K562 (cell line): Measurements from ENCODE around the gene NSDHL. TPM values are rescaled to one million over a fixed set of nuclear protein-coding genes. Genes with fewer than 3 reads are reported as not detected.
A peak's percentile ranks its signal among the peaks of the same experiment; 100 is the strongest.

ENCODE experiments used
- ATAC-seq: fragments of 200-7000 bp; cut with Tn5 transposase; 3 replicates; pipeline ENCODE4 v1.9.1; 2020; ENCODE audit warnings: moderate library complexity
- BruUV-seq: library from RNA; stranded (reverse); fragments of 400-500 nt; replicated peaks from 2 replicates; lab custom pipeline; 2021; lab: Mats Ljungman, UMichigan
- CTCF ChIA-PET: fragments of 300-600 bp; formaldehyde crosslinking; extraction: SDS; loops from one replicate; lab custom pipeline; 2021; ENCODE audit warnings: low intra/inter-chr PET ratio; lab: Yijun Ruan, JAX
- POLR2A ChIA-PET: fragments of 300-600, 350-650 bp; sonication (Branson Sonifier 250); formaldehyde crosslinking; extraction: SDS; loops from one replicate; lab custom pipeline; 2021; ENCODE audit warnings: antibody characterized with exemption, inconsistent platforms; lab: Yijun Ruan, JAX
- DNase-seq, 4 experiments: peaks; one replicate each; pipeline versions ENCODE4 v3.0.0 to v3.0.0-alpha.2; 2011 to 2018; ENCODE audit warnings: low spot score in 3 of 4, mixed read lengths in 3 of 4; ENCODE audit errors: extremely low read depth in 1 of 4
- FAIRE-seq: peaks from 2 replicates; lab custom pipeline; 2011; peaks lifted over from hg19 to GRCh38; lab: Jason Lieb, UNC
- H2AFZ ChIP-seq: 2 replicates; pipeline ENCODE4 v1.6.0; 2011; ENCODE audit warnings: low read depth, low read length, control low read depth, inconsistent platforms
- H3K27ac ChIP-seq: fragments of 200-600 bp; 3 replicates; pipeline ENCODE4 v1.8.0; 2011; ENCODE audit warnings: low read depth, mild to moderate bottlenecking, control low read depth, inconsistent platforms, low read length, moderate library complexity, mixed read lengths; ENCODE audit errors: extremely low read depth
- H3K27me3 ChIP-seq, 2 experiments: fragments of 300-600 bp in 1 of 2; 2 replicates in 1 of 2; 3 replicates in 1 of 2; pipeline versions ENCODE4 v1.6.0 to v1.8.0; 2011; ENCODE audit warnings: inconsistent platforms in 2 of 2, low read length in 2 of 2, mild to moderate bottlenecking in 1 of 2, mixed read lengths in 1 of 2, moderate library complexity in 1 of 2; ENCODE audit not compliant: control insufficient read depth in 2 of 2, insufficient read depth in 2 of 2
- H3K36me3 ChIP-seq: fragments of 300-600 bp; 3 replicates; pipeline ENCODE4 v1.8.0; 2011; ENCODE audit warnings: mild to moderate bottlenecking, low read length, inconsistent platforms; ENCODE audit not compliant: control insufficient read depth, insufficient read depth
- H3K4me1 ChIP-seq, 2 experiments: fragments of 200-600 bp in 1 of 2; replicated peaks in 1 of 2; 2 replicates in 1 of 2; 3 replicates in 1 of 2; pipeline versions ENCODE4 v1.5.1 to v1.8.0; 2011; ENCODE audit warnings: inconsistent platforms in 2 of 2, low read length in 2 of 2, mild to moderate bottlenecking in 1 of 2, mixed read lengths in 1 of 2, moderate library complexity in 1 of 2; ENCODE audit not compliant: control insufficient read depth in 2 of 2, insufficient read depth in 2 of 2
- H3K4me2 ChIP-seq: 2 replicates; pipeline ENCODE4 v1.6.1; 2011; ENCODE audit warnings: low read length, control low read depth, inconsistent platforms, mixed read lengths; ENCODE audit not compliant: insufficient read depth
- H3K4me3 ChIP-seq: fragments of 200-600 bp; sonication (generic), shearing (Covaris generic); 2 replicates; pipeline ENCODE4 v1.5.1; 2016; ENCODE audit warnings: control low read depth, inconsistent platforms
- H3K79me2 ChIP-seq: fragments of 200-600 bp; 3 replicates; pipeline ENCODE4 v1.8.0; 2011; ENCODE audit warnings: low read length, inconsistent platforms; ENCODE audit not compliant: control insufficient read depth, insufficient read depth
- H3K9ac ChIP-seq, 2 experiments: 2 replicates each; pipeline versions ENCODE4 v1.6.0 to v1.6.1; 2011; ENCODE audit warnings: low read depth in 2 of 2, low read length in 2 of 2, control low read depth in 1 of 2, inconsistent platforms in 1 of 2, mild to moderate bottlenecking in 1 of 2, mixed read lengths in 1 of 2; ENCODE audit not compliant: insufficient read depth in 1 of 2
- H3K9me1 ChIP-seq: one replicate; pipeline ENCODE4 v1.6.0; 2011; ENCODE audit warnings: inconsistent platforms, mild to moderate bottlenecking, low read length, moderate library complexity; ENCODE audit not compliant: control insufficient read depth, insufficient read depth
- H3K9me3 ChIP-seq: replicated peaks from 2 replicates; pipeline ENCODE4 v1.5.1; 2011; ENCODE audit warnings: low read depth, low read length, inconsistent platforms; ENCODE audit not compliant: control insufficient read depth, insufficient read depth
- H4K20me1 ChIP-seq: replicated peaks from 2 replicates; pipeline ENCODE4 v1.6.1; 2011; ENCODE audit warnings: low read length, inconsistent platforms, mixed read lengths; ENCODE audit not compliant: control insufficient read depth, insufficient read depth
- CREB3L1 ChIP-seq: fragments of 450-650 bp; IDR thresholded peaks from 2 replicates; pipeline ENCODE4 v1.6.1; 2014; ENCODE audit warnings: low read depth, mild to moderate bottlenecking, moderate library complexity, borderline replicate concordance
- CTCFL ChIP-seq: IDR thresholded peaks from 2 replicates; pipeline ENCODE4 v1.6.1; 2011; ENCODE audit warnings: borderline replicate concordance, low read depth, mild to moderate bottlenecking, moderate library complexity, low read length; ENCODE audit not compliant: insufficient read depth, poor library complexity, severe bottlenecking
- HNRNPH1 ChIP-seq: fragments of 200-400 bp; formaldehyde crosslinking; optimal IDR thresholded peaks from 2 replicates; pipeline ENCODE3; 2017; ENCODE audit warnings: low read depth, mild to moderate bottlenecking, low read length, moderate library complexity
- LCOR ChIP-seq: sonication (generic); formaldehyde crosslinking; IDR thresholded peaks from 2 replicates; pipeline ENCODE4 v1.8.0; 2022; ENCODE audit warnings: mild to moderate bottlenecking, missing genetic modification reagents
- MCM7 ChIP-seq, 2 experiments: fragments of 450-650 bp; IDR thresholded peaks; 2 replicates each; pipeline ENCODE4 v1.6.1; 2016 to 2018
- NR3C1 ChIP-seq: sonication (generic); formaldehyde crosslinking; IDR thresholded peaks from 2 replicates; pipeline ENCODE4 v1.8.1; 2022; ENCODE audit warnings: missing genetic modification reagents
- RBM15 ChIP-seq: fragments of 200-400 bp; formaldehyde crosslinking; IDR thresholded peaks from 2 replicates; pipeline ENCODE4 v1.6.1; 2018; ENCODE audit warnings: mild to moderate bottlenecking, low read length, moderate library complexity; ENCODE audit not compliant: insufficient read depth
- SMAD3 ChIP-seq: fragments of 450-650 bp; formaldehyde crosslinking; conservative IDR thresholded peaks from 2 replicates; pipeline ENCODE4 v1.4.0; 2020; ENCODE audit warnings: mild to moderate bottlenecking
- TGIF2 ChIP-seq: sonication (generic); formaldehyde crosslinking; IDR thresholded peaks from 2 replicates; pipeline ENCODE4 v1.8.1; 2022; ENCODE audit warnings: mild to moderate bottlenecking, missing genetic modification reagents, moderate library complexity
- UBTF ChIP-seq, 2 experiments: IDR thresholded peaks; 2 replicates each; pipeline ENCODE4 v1.6.1; 2012; ENCODE audit warnings: improper control_type of control experiment in 2 of 2, low read depth in 2 of 2, low read length in 2 of 2, borderline replicate concordance in 1 of 2
- ZNF668 ChIP-seq: fragments of 250-450 bp; sonication (Bioruptor Pico); IDR thresholded peaks from 2 replicates; pipeline ENCODE4 v1.8.0; 2022; ENCODE audit warnings: mild to moderate bottlenecking, inconsistent platforms
- WGBS: fragments of 100-300 bp; shearing (Covaris generic); methylation state at CpG from one replicate; pipeline ENCODE4 v1.1.6; 2016; ENCODE audit warnings: low coverage, mixed read lengths; ENCODE audit not compliant: insufficient coverage; ENCODE audit errors: missing lambda C conversion rate; 5-methylcytosine and 5-hydroxymethylcytosine counted together
- in situ Hi-C: fragments of 300-500 bp; cut with MboI; formaldehyde crosslinking; loops from 4 replicates; pipeline ENCODE4 v1.15.0; 2018; ENCODE audit warnings: inconsistent platforms, mixed read lengths
- intact Hi-C: fragments of 100-400 bp; cut with micrococcal nuclease; formaldehyde crosslinking; loops from 2 replicates; pipeline ENCODE4 v1.14.2; 2022
- polyA plus RNA-seq, 8 experiments: library from polyadenylated mRNA; depleted of rRNA in 4 of 8; stranded (reverse) in 5 of 8; unstranded in 3 of 8; fragments of >200 nt; fragmentation: Nextera tagmentation in 2 of 8; fragmentation: Illumina TruSeq in 1 of 8; extraction: Ambion mirVana in 2 of 8; extraction: Trizol in 1 of 8; gene quantifications; 2 replicates each; pipeline versions ENCODE4 v1.2.1 to v1.2.3, GENCODE V29; 2011 to 2014; ENCODE audit warnings: inconsistent platforms in 1 of 8, missing spikeins in 1 of 8
- total RNA-seq, 7 experiments: library from RNA; depleted of rRNA in 6 of 7; stranded (reverse); fragments of >200 nt in 6 of 7; fragmentation: Illumina TruSeq in 2 of 7; extraction: Trizol in 2 of 7; gene quantifications; 2 replicates each; pipeline versions ENCODE4 v1.2.1 to v1.2.3, GENCODE V29; 2011 to 2021; ENCODE audit warnings: low replicate concordance in 1 of 7

Gene NSDHL
- total and polyA plus RNA-seq, 9 of the 15 experiments (the other 6 are each of a cell fraction or from before 2014, with no cell fraction given) = 22.5 to 63.4 (median 40.8) TPM

GRCh38 chrX:152908486-152908885, 77.6 kb downstream of the NSDHL start:
- intact Hi-C loops = no loop called here
- WGBS = 2% methylated on average over 12 of the region's 14 CpGs
- no peak for DNase-seq
- Histone ChIP-seq H3K27ac (no peak overlapping the region), H3K9ac (peak overlapping the region in 1 of 2 experiments; percentile 9; a peak in 1 of 4 replicates), H3K79me2 (no peaks in the 10 kb centered on the region), H3K4me2 (no peak overlapping the region), H3K9me1 (peaks cover 3% of the 10 kb centered on the region), H2AFZ (no peak overlapping the region), H3K36me3 (no peaks in the 10 kb centered on the region), H3K9me3 (no peaks in the 10 kb centered on the region), H4K20me1 (no peaks in the 10 kb centered on the region; the same call in 1 of the 2 replicates), H3K27me3 (peaks cover 6 to 51% of the 10 kb centered on the region in 2 experiments; a peak in 3 of 5 replicates), H3K4me1 (peaks cover 0 to 5% of the 10 kb centered on the region in 2 experiments; a peak in 2 of 5 replicates), H3K4me3 (no peak overlapping the region)
- CTCF ChIA-PET = no interaction called here
- ATAC-seq = no peak
- in situ Hi-C loops = no loop called here
- no TSS peak for BruUV-seq
- TF ChIP-seq SMAD3 (CRISPR knock-in tag) (no peak), NR3C1 (no peak), CTCFL (no peak), CREB3L1 (no peak), ZNF668 (CRISPR knock-in tag) (no peak), UBTF (IDR thresholded peaks at IDR 0.05; ENCODE audit: borderline replicate concordance in 1 of 2, low read depth in 2 of 2, low read length in 2 of 2) (no peak), RBM15 (no peak), HNRNPH1 (no peak), TGIF2 (no peak), MCM7 (IDR thresholded peaks at IDR 0.05) (no peak), LCOR (no peak)
- POLR2A ChIA-PET = no interaction called here
- no peak for FAIRE-seq
